Jurkat, Clone E6-1 (cell line): ENCODE results near the gene MACF1.
"Not testable (repeated sequence)": the region's sequence is repeated elsewhere in the genome, so short reads cannot be mapped to it uniquely, and the experiment has no call there.

Experiments
- DNase-seq: peaks from one replicate; pipeline ENCODE4 v3.0.0-alpha.2; 2011; ENCODE audit warnings: low read depth, low spot score
- H3K4me3 ChIP-seq: 2 replicates; pipeline ENCODE4 v1.5.1; 2011; ENCODE audit warnings: mild to moderate bottlenecking, low read length, control low read depth, moderate library complexity

Gene MACF1

GRCh38 chr1:39510570-39511186 lies 306.2 kb downstream of the MACF1 start:
- H3K4me3 ChIP-seq, DNase-seq: not testable (repeated sequence)

GRCh38 chr1:39511477-39511876 lies 307.0 kb downstream of the MACF1 start:
- DNase-seq, H3K4me3 ChIP-seq: not testable (repeated sequence)

- not testable (repeated sequence) for H3K4me3 ChIP-seq, DNase-seq
Observed at GRCh38 chr1:39512234-39512847, 307.8 kb downstream of the MACF1 start.

GRCh38 chr1:39514710-39515124 lies 310.2 kb downstream of the MACF1 start:
- H3K4me3 ChIP-seq = not testable (repeated sequence)

GRCh38 chr1:39515131-39516086 lies 310.9 kb downstream of the MACF1 start:
- not testable (repeated sequence) for H3K4me3 ChIP-seq, DNase-seq

More at GRCh38 chr1:39514710-39515124, 310.2 kb downstream of the MACF1 start:
- DNase-seq = not testable (repeated sequence)

GRCh38 chr1:39516841-39517240 lies 312.3 kb downstream of the MACF1 start:
- H3K4me3 ChIP-seq, DNase-seq: not testable (repeated sequence)

- not testable (repeated sequence) for H3K4me3 ChIP-seq, DNase-seq
Observed at GRCh38 chr1:39517936-39518335, 313.4 kb downstream of the MACF1 start.

GRCh38 chr1:39519376-39519775 lies 314.9 kb downstream of the MACF1 start:
- H3K4me3 ChIP-seq, DNase-seq: not testable (repeated sequence)

GRCh38 chr1:39522221-39522620 lies 317.7 kb downstream of the MACF1 start:
- not testable (repeated sequence) for DNase-seq

GRCh38 chr1:39522661-39523567 lies 318.4 kb downstream of the MACF1 start:
- no peak overlapping the region for H3K4me3 ChIP-seq
- no peak for DNase-seq

More at GRCh38 chr1:39522221-39522620, 317.7 kb downstream of the MACF1 start:
- not testable (repeated sequence) for H3K4me3 ChIP-seq

GRCh38 chr1:39524171-39524570 lies 319.7 kb downstream of the MACF1 start:
- no peak for DNase-seq
- no peak overlapping the region for H3K4me3 ChIP-seq

GRCh38 chr1:39524591-39525365 lies 320.3 kb downstream of the MACF1 start:
- H3K4me3 ChIP-seq = no peak overlapping the region
- DNase-seq = no peak

GRCh38 chr1:39525366-39526165 lies 321.1 kb downstream of the MACF1 start:
- no peak overlapping the region for H3K4me3 ChIP-seq
- DNase-seq = no peak

- no peak for DNase-seq
- H3K4me3 ChIP-seq = no peak overlapping the region
Observed at GRCh38 chr1:39526466-39527189, 322.1 kb downstream of the MACF1 start.

GRCh38 chr1:39527190-39527579 lies 322.7 kb downstream of the MACF1 start:
- DNase-seq = not testable (repeated sequence)

GRCh38 chr1:39528082-39528481 lies 323.6 kb downstream of the MACF1 start:
- H3K4me3 ChIP-seq = no peak overlapping the region
- no peak for DNase-seq

More at GRCh38 chr1:39527190-39527579, 322.7 kb downstream of the MACF1 start:
- H3K4me3 ChIP-seq = not testable (repeated sequence)
